GM10847 (cell line): Measurements from ENCODE around the gene SPDYE1.

Experiments
- POLR2A ChIP-seq: IDR thresholded peaks from 2 replicates; pipeline ENCODE4 v1.6.1; 2011; ENCODE audit not compliant: insufficient read length; ENCODE audit errors: extremely low read depth

The SPDYE1 gene

DNA sequence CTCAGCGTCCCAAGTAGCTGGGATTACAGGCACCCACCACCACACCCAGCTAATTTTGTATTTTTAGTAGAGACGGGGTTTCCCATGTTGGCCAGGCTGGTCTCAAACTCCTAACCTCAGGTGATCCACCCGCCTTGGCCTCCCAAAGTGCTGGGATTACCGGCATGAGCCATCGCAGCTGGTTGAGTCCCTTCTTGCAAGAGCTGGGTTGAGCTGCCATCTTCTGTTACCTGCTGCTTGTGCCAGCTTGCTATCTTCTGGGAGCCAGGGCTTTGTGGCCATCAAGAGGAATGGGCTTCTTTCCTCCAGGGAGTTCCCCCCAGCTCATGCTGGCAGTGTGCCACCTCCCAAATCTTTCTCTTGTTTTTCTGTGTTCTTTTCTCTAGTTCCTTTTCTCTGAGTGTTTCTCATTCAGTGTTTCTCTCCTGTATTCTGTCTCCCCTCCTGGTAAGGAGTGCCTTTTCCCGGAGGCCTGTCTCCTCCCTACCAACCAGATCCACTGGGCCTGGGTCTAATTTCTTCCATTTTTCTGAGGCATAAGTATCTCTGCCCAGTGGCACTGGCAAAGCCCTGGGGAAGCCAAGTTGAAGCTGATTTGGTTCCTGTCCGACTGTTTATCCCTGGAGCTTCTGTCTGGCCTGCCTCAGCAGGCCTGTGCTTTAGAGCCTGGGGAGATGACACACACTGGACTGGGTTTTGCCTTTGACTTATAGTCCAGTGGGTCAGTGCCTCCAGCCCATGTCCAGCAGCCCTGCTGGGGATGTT is 50.5 kb downstream of the SPDYE1 start:
- TF ChIP-seq POLR2A = no peak

DNA sequence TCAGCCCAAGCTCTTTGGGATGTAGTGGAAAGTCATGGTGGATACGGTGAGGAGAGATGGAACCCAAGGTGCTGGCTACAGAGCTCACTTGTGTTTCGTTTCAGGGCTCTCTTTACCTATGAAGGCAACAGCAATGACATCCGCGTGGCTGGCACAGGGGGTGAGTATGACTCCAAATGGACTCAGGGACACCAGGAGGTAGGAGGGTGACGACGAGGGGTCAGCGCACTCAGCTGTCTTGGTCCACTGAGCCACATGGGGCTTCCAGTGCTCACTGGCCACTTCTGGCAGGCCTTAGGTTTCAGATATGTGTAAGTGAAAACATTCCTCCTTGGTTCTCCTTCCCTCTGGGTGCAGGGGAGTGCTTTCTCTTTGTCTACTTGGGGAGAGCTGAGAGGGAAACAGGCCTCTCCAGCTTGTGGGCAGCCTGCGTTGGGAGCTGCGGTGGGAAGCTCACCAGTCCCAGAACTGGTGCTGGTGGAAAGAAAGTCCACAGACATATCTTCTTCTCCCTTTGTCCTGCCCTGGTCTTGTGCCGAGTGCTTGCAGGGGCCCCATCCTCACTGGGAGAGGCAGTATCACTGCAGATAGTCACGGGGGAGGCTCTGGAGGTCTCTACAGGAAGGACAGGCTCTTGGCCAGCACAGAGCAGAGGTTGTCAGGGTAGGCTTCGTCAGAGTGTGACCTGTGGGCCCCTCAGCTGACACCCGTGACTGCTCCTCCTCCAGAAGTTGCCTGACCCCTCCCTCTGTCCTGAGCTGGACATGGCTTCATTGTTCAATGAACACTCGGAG is 52.6 kb downstream of the SPDYE1 start:
- no peak for TF ChIP-seq POLR2A

DNA sequence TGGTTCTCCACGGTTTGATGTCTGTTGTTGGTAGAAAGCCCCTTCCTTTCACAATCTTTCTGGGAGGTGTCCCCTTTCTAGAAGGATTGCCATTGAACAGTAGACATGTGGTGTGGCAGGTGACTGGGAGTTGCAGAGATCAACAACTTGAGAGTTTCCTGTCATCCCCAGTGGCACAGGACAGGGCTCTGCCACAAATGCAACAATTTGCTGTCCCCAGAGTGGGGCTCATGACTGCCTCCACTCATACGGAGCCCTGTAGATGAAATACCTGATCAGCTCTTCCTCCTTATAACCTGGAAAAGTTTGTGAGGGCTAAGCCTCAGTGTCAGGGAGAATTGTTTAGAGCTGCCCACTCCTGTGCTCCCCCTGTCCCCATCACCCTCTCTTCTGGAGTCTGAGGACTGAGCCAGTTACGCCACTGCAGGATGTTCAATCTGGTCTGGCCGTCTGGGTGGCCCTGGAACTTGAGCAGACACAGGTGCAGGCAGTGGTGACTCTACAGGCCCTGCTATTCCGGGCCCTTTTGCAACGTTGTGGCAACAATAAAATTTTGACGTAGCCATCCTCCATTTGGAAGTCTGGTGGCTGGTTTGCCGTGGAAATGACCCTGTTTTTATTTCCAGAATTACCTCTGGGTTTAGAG is 53.3 kb downstream of the SPDYE1 start:
- TF ChIP-seq POLR2A = no peak

DNA sequence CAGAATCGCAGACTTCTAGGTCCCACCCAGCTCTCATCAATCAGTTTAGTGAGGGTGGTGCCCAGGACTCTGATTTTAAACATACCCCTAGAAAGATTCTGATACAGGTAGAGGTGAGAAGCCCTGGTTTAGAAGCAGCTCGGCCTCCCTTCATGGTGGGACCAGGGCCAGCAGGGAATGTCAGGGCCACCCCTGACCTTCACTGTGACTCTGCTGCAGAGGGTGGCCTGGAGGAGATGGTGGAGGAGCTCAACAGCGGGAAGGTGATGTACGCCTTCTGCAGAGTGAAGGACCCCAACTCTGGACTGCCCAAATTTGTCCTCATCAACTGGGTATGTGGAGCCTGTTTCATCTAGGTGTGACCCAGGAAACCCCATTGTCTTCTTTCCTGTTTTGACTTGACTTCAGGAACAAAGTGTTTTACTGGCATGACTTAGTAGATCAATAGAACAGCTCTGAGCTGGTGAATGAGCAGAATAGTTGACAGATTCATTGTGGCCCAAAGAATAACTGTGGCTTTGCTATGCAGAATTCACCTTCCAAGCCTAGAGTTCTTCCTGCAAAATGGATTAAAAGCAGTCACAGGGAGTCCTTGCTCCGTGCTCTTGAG is 54.0 kb downstream of the SPDYE1 start:
- no peak for TF ChIP-seq POLR2A

DNA sequence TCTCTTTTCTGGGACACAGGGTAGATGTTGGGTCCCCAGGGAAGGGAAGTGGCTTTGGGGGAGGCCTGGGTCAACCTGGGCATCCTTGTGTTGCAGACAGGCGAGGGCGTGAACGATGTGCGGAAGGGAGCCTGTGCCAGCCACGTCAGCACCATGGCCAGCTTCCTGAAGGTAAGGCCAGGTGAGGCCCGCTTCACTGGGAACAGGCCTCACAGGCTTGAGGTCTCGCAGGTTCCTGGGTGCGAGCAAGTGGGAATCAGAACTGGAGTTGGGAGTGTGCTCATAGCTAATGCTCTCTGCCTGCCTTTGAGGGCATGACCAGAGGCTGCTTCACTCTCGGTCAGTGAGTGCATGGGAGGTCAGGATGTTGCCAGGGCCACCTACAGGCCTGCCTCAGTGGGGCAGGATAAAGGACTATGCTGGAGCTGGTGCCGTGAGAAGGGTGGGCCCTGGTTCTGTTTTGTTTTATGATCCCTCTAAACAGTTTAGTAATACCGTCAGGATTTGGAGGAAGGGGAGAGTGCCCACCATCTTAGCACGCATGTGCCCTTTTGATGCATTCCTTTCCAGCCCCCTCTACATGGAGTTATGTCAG is 55.2 kb downstream of the SPDYE1 start:
- TF ChIP-seq POLR2A = no peak

DNA sequence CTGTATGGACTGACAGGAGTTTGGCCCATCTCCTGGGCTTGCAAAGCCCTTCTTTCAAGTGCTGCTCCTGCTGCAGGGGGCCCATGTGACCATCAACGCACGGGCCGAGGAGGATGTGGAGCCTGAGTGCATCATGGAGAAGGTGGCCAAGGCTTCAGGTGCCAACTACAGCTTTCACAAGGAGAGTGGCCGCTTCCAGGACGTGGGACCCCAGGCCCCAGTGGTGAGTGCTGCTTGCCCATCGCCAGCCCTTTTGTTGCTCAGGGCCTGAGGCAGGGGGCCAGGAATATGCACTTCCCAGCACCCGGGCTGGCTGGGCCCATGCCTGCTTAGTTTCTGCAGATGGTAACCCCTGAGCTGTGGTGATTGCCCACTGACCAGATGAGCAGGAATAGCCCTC is 59.0 kb downstream of the SPDYE1 start:
- no peak for TF ChIP-seq POLR2A

DNA sequence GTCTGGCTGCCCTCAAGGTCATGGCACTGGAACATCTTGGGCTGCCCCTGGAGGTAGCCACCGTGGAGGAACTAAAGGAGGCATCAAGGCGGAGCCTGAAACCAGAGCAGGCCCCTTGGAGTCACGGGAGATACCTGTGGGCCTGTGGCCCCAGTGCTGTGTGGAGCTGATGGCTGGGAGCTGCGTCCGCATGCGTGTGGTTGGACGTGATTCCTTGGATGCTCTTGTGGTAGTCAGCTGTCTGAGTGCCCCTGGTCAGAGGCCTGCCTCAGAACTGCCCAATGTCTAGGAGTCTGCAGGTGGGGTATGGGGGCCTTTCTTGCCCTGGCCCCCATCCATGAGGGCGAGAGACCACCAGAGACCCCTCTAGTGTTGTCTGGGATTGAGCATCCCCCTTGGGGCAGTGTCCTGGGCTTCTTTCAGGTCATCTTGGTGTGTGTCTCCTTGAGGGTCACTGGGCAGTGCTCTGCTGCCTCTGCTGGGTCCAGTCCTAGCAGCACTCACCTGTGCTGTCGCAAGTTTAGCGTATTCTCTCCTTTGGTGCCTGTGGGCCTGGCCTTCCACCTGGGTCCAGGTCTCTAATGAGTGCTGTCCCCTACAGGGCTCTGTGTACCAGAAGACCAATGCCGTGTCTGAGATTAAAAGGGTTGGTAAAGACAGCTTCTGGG is 59.6 kb downstream of the SPDYE1 start:
- no peak for TF ChIP-seq POLR2A

DNA sequence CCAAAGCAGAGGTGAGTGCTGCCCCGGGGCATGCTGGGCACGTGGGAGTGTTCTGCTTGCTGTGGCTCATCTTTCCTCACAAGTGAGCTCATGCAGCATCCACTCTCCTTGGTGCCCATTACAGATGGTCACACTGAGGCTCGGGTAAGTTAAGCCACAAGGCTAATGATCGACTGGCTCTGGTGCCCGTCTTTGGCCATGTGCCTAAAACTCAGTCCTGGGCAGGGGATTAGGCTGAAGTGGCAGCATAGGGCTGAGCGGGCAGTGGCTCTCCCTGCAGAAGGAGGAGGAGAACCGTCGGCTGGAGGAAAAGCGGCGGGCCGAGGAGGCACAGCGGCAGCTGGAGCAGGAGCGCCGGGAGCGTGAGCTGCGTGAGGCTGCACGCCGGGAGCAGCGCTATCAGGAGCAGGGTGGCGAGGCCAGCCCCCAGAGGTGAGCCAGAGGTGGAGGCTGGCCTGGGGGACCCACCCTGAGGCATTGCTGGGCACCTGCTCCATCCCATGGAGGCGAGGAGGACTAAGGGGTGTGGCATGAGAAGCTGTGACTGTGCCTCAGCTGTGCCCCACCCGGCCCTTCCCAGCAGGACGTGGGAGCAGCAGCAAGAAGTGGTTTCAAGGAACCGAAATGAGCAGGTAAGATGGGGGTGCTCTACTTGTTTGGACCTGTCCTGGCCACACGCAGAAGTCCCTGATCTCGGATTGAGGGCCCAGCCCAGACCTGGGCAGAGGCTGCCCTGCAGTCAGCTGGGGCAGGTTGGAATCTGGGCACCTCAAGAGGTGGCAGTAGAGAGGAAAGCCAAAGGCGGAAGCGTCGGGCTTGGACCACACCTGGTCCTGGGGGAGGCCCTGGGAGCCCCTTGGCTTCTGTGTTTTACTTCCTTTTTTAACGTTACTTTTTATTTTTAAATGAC is 60.4 kb downstream of the SPDYE1 start:
- no peak for TF ChIP-seq POLR2A

DNA sequence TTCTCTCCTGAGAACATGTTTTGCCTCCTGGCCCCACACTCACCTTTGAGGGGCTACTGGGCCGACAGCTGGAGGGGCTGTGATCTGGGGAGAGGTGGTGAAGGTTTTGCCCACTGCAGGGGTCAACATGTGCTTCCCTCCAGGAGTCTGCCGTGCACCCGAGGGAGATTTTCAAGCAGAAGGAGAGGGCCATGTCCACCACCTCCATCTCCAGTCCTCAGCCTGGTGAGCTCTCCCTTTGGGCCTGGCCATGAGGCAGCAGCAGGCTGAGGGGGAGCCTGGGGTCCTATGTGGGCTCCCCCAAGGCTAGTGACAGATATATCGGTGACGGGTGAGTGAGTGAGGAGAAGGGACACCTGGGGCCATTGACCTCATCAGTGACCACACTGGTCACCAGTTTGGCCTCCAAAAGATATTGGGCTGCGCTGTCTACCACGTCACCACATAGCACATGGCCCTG is 61.1 kb downstream of the SPDYE1 start:
- no peak for TF ChIP-seq POLR2A

DNA sequence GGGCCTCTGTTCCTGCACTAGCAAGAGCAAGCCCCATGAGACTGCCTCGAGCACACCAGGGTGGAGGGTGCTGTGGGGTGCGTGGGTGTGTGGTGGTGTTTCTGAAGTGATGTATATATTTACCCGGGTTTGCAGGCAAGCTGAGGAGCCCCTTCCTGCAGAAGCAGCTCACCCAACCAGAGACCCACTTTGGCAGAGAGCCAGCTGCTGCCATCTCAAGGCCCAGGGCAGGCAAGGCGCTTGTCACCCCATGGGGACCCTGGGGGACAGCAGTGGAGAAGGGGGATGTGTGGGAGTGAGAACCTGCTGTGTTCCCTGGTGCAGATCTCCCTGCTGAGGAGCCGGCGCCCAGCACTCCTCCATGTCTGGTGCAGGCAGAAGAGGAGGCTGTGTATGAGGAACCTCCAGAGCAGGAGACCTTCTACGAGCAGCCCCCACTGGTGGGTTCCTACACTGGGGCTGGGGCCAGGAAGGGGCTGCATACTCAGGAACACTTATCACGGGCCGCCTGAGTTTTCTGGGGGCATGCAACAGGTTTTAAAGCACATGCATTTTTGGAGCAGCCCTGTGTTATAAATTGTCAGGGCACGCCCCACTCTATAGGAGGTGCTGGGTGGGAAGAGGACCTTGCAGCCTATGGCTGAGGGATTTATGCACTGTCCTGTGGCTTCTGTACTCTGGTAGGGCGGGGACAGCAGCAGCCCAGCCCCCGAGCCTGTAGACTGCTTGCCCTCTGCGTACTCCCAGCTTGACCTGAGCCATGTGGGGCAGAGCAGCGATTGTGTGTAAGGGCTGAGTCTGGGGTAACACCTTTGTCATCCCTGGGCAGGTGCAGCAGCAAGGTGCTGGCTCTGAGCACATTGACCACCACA is 61.8 kb downstream of the SPDYE1 start:
- TF ChIP-seq POLR2A = no peak
